Cardiac fibroblast (primary cell): ENCODE results near the gene GLO1.

ENCODE experiments used
- DNase-seq, 2 donors: peaks; one replicate each; pipeline versions ENCODE4 v3.0.0 to v3.0.0-alpha.2; 2010; ENCODE audit warnings: low read depth in 2 of 2
- H3K4me3 ChIP-seq, 2 donors: replicated peaks in 1 of 2; 1 replicate in 1 of 2; 2 replicates in 1 of 2; pipeline ENCODE4 v1.5.1; 2011; ENCODE audit warnings: low read depth in 2 of 2, low read length in 2 of 2, mild to moderate bottlenecking in 2 of 2, moderate library complexity in 1 of 2
- CTCF ChIP-seq: IDR thresholded peaks from one replicate; pipeline ENCODE4 v1.5.1; 2011; ENCODE audit warnings: low read depth, mild to moderate bottlenecking, low read length, inconsistent platforms

Gene GLO1

DNA sequence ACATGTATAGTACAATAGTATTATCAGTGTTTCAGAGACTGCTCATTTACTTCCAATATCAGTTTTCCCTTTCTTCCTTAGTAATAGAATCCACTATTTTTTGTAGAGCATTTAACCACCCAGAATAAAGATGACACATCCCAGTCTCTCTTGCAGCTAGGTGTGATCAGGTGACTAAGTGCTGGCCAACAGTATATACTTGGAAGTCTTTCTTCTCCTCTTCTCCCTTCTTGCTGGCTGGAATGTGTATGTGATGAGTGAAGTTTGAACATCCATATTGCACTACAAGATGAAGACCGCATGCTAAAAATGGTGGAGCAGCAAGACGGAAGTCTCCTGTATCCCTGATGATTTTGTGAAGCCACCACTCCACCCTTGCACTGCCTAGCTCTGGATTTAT is 48.7 kb downstream of the GLO1 start:
- TF ChIP-seq CTCF = no peak
- no peak overlapping the region for H3K4me3 ChIP-seq
- DNase-seq = no peak

- no peak for DNase-seq
- no peak for TF ChIP-seq CTCF
- no peak overlapping the region for H3K4me3 ChIP-seq
These were observed 51.7 kb downstream of the GLO1 start for GRCh38 chr6:38651121-38651784.

- H3K4me3 ChIP-seq = no peak overlapping the region
- no peak for TF ChIP-seq CTCF
- no peak for DNase-seq
These were observed 52.7 kb downstream of the GLO1 start for GRCh38 chr6:38650207-38650752.

GRCh38 chr6:38649744-38650143 is 53.2 kb downstream of the GLO1 start:
- TF ChIP-seq CTCF = no peak
- H3K4me3 ChIP-seq = no peak overlapping the region
- DNase-seq = no peak

DNA sequence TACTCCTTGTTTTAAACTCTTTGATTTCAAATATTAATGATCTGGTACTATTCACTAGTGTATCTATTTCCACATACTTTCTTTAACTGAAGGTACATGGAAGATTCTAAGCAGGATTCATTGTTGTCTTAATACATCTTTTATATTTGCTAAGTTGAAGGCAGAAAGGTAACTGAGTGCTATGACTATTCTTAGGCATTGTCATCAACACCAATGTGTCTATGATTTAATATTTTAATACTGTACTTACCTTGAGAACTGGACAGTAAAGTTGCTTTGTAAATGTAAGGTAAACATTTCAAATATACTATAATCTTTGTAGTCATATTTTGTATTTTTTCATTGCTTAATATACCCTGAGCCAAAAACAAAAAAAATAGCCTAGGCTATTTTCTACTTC is 54.3 kb downstream of the GLO1 start:
- DNase-seq = no peak
- no peak for TF ChIP-seq CTCF
- H3K4me3 ChIP-seq = no peak overlapping the region

- TF ChIP-seq CTCF = no peak
- DNase-seq = no peak
- H3K4me3 ChIP-seq = no peak overlapping the region
These were observed 56.6 kb downstream of the GLO1 start for GRCh38 chr6:38646166-38646878.
